Glutamatergic neuron (in vitro differentiated cells): Measurements from ENCODE around the gene AGPAT4. TPM values are rescaled to one million over a fixed set of nuclear protein-coding genes. Genes with fewer than 3 reads are reported as not detected.

Source experiments
- DNase-seq: peaks from one replicate; pipeline ENCODE4 v3.0.0; 2022
- H3K27ac Mint-ChIP-seq: one replicate; pipeline ENCODE4 v1.8.0; 2020; ENCODE audit warnings: mild to moderate bottlenecking, mixed read lengths, inconsistent platforms; ENCODE audit not compliant: unreplicated experiment
- H3K27me3 Mint-ChIP-seq: one replicate; pipeline ENCODE4 v1.8.0; 2020; ENCODE audit warnings: mild to moderate bottlenecking, moderate library complexity, mixed read lengths, inconsistent platforms; ENCODE audit not compliant: unreplicated experiment
- H3K36me3 Mint-ChIP-seq: one replicate; pipeline ENCODE4 v1.8.0; 2020; ENCODE audit warnings: mild to moderate bottlenecking, mixed read lengths, inconsistent platforms; ENCODE audit not compliant: unreplicated experiment
- H3K4me1 Mint-ChIP-seq: one replicate; pipeline ENCODE4 v1.8.0; 2020; ENCODE audit warnings: mild to moderate bottlenecking, low read depth, mixed read lengths, inconsistent platforms; ENCODE audit not compliant: unreplicated experiment
- H3K4me3 Mint-ChIP-seq: one replicate; pipeline ENCODE4 v1.8.0; 2020; ENCODE audit warnings: mild to moderate bottlenecking, mixed read lengths, inconsistent platforms; ENCODE audit not compliant: unreplicated experiment
- H3K9me3 Mint-ChIP-seq: one replicate; pipeline ENCODE4 v1.8.0; 2020; ENCODE audit warnings: mild to moderate bottlenecking, moderate library complexity, mixed read lengths, inconsistent platforms; ENCODE audit not compliant: unreplicated experiment
- total RNA-seq: library from RNA; stranded (reverse); fragmentation: NEBNext Ultra II Directional; extraction: Animal tissue kit (Norgen Biotek cat#: 25700); gene quantifications from one replicate; pipeline ENCODE4 v1.2.1, GENCODE V29; 2021; ENCODE audit not compliant: unreplicated experiment
- TF ChIP-seq, protein P1 (sequence below): fragments of 200-600 bp; sonication (generic); IDR thresholded peaks from one replicate; pipeline ENCODE4 v1.5.0; 2021; ENCODE audit not compliant: partially characterized antibody, unreplicated experiment

Gene AGPAT4
- total RNA-seq, 1 donor from 2014 or later = 90.2 TPM

DNA sequence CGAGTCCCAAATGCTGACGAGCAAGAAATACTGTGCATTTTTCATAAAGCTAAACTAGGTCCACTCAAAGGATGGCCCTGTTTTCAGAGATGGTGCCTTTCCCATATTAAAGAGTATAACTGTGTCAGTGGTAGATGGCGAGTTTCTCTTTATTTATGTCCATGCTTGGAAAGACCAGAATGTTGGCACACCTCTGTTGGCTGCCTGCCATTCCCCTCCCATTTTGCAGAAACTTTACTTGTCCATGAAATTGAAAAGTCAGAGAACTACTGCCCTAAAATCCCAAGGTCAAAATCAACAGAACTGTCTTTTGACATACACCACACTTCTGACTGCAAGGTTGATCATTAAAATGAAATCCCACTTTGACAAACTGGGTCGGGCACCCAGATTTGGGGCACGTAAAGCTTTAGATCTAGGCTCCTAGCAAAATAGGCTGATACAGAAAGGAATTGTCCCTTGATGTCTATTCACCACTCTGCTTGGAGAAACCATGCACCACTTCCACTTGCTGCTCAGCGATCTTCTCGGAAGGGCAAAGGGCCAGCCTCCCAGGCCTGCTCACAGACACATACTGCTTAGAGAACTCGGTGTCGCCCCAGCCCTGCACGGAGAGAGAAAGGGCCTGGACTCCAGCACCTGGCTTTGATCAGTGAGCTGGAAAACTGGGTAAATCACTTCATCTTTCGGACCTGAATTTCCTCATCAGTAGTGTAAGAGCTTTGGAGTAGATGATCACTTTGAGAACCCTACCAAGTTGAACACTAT, 130.0 kb downstream of the AGPAT4 start:
- Mint-ChIP-seq H3K27ac (no peak overlapping the region), H3K27me3 (peaks cover 4% of the 10 kb centered on the region), H3K4me1 (peaks cover 5% of the 10 kb centered on the region), H3K36me3 (peaks cover 21% of the 10 kb centered on the region), H3K9me3 (peaks cover 13% of the 10 kb centered on the region), H3K4me3 (no peak overlapping the region)
- DNase-seq = no peak
- TF ChIP-seq, protein P1, sequence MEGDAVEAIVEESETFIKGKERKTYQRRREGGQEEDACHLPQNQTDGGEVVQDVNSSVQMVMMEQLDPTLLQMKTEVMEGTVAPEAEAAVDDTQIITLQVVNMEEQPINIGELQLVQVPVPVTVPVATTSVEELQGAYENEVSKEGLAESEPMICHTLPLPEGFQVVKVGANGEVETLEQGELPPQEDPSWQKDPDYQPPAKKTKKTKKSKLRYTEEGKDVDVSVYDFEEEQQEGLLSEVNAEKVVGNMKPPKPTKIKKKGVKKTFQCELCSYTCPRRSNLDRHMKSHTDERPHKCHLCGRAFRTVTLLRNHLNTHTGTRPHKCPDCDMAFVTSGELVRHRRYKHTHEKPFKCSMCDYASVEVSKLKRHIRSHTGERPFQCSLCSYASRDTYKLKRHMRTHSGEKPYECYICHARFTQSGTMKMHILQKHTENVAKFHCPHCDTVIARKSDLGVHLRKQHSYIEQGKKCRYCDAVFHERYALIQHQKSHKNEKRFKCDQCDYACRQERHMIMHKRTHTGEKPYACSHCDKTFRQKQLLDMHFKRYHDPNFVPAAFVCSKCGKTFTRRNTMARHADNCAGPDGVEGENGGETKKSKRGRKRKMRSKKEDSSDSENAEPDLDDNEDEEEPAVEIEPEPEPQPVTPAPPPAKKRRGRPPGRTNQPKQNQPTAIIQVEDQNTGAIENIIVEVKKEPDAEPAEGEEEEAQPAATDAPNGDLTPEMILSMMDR = no peak

- TF ChIP-seq, protein P1 = no peak
- H3K27me3 Mint-ChIP-seq = peaks cover 4% of the 10 kb centered on the region
- DNase-seq = no peak
- no peak overlapping the region for H3K27ac Mint-ChIP-seq
- H3K36me3 Mint-ChIP-seq = peaks cover 21% of the 10 kb centered on the region
- peaks cover 18% of the 10 kb centered on the region for H3K9me3 Mint-ChIP-seq
- H3K4me1 Mint-ChIP-seq = peaks cover 5% of the 10 kb centered on the region
- no peak overlapping the region for H3K4me3 Mint-ChIP-seq
These were observed 130.9 kb downstream of the AGPAT4 start for GRCh38 chr6:161142957-161143296.

- TF ChIP-seq, protein P1 = no peak
- Mint-ChIP-seq H3K27ac (no peak overlapping the region), H3K9me3 (peaks cover 18% of the 10 kb centered on the region), H3K4me3 (no peak overlapping the region), H3K27me3 (peaks cover 8% of the 10 kb centered on the region), H3K4me1 (peaks cover 5% of the 10 kb centered on the region), H3K36me3 (peaks cover 34% of the 10 kb centered on the region)
- no peak for DNase-seq
These were observed 132.7 kb downstream of the AGPAT4 start for GRCh38 chr6:161141173-161141572.

DNA sequence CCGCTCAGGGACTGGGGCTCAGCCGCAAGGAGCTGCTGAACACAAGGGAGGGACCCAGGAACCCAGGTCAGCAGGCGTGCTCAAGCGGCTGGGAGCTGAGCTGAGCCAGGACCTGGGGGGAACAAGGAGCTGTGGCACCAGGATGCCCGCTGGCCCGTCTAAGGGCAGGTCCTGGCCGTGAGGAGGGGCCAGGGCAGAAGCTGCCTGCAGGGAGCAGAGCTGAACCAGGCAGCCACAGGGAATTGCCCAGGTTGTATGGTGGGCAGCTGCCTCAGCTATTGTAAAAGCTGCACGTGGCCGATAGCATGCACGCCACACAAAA, 133.3 kb downstream of the AGPAT4 start:
- TF ChIP-seq, protein P1 = no peak
- Mint-ChIP-seq H3K27me3 (peaks cover 9% of the 10 kb centered on the region), H3K9me3 (peaks cover 18% of the 10 kb centered on the region), H3K4me1 (peaks cover 5% of the 10 kb centered on the region), H3K36me3 (peaks cover 34% of the 10 kb centered on the region), H3K4me3 (no peak overlapping the region), H3K27ac (no peak overlapping the region)
- no peak for DNase-seq

- DNase-seq = peak; percentile 43
- peaks cover 39% of the 10 kb centered on the region for H3K36me3 Mint-ChIP-seq
These were observed 133.9 kb downstream of the AGPAT4 start for GRCh38 chr6:161139766-161140553.

More at GRCh38 chr6:161139766-161140553, 133.9 kb downstream of the AGPAT4 start:
- no peak overlapping the region for H3K27ac Mint-ChIP-seq
- TF ChIP-seq, protein P1 = no peak
- no peak overlapping the region for H3K4me3 Mint-ChIP-seq
- H3K27me3 Mint-ChIP-seq = peaks cover 9% of the 10 kb centered on the region
- H3K4me1 Mint-ChIP-seq = peaks cover 5% of the 10 kb centered on the region
- H3K9me3 Mint-ChIP-seq = peaks cover 18% of the 10 kb centered on the region
